ENCODE measurements around the gene TTC28. TPM values are rescaled to one million over a fixed set of nuclear protein-coding genes. Genes with fewer than 3 reads are reported as not detected.
A peak's percentile ranks its signal among the peaks of the same experiment; 100 is the strongest.

The TTC28 gene
- total RNA-seq, 4 donors from 2014 or later, result 49.8 to 99.7 (median 79.7) TPM

- Histone ChIP-seq H3K4me3 (replicated peaks in 1 of 3) (no peak overlapping the region), H3K27ac (no peak overlapping the region), H3K9me3 (no peaks in the 10 kb centered on the region), H3K36me3 (no peaks in the 10 kb centered on the region), H3K27me3 (no peaks in the 10 kb centered on the region), H3K4me1 (no peaks in the 10 kb centered on the region)
- 74 to 79% methylated on average over 2 of the region's 2 CpGs for WGBS, 2 donors
- no peak for DNase-seq
- TF ChIP-seq CTCF (IDR thresholded peaks at IDR 0.05), result no peak
- no peak for TF ChIP-seq POLR2A (IDR thresholded peaks at IDR 0.05)
- intact Hi-C loops (cut with DNase I), result no loop called here
Measured at GRCh38 chr22:28351476-28351875, 328.2 kb downstream of the TTC28 start.

GRCh38 chr22:28348613-28349609 is 330.7 kb downstream of the TTC28 start:
- Histone ChIP-seq H3K9me3 (no peaks in the 10 kb centered on the region), H3K4me1 (peaks cover 0 to 7% of the 10 kb centered on the region in 2 donors), H3K27me3 (no peaks in the 10 kb centered on the region), H3K36me3 (no peaks in the 10 kb centered on the region), H3K4me3 (replicated peaks in 1 of 3) (no peak overlapping the region), H3K27ac (no peak overlapping the region)
- intact Hi-C loops (cut with DNase I), result no loop called here
- TF ChIP-seq CTCF (IDR thresholded peaks at IDR 0.05) (no peak), POLR2A (IDR thresholded peaks at IDR 0.05) (no peak)
- WGBS, 2 donors, result 63 to 68% methylated on average over 5 of the region's 5 CpGs
- DNase-seq, result no peak

- WGBS, 2 donors, result 95 to 98% methylated on average over 2 of the region's 2 CpGs
- intact Hi-C loops (cut with DNase I), result no loop called here
- TF ChIP-seq POLR2A (IDR thresholded peaks at IDR 0.05), result no peak
- TF ChIP-seq CTCF (IDR thresholded peaks at IDR 0.05), result no peak
- H3K27me3 ChIP-seq, result no peaks in the 10 kb centered on the region
- H3K4me1 ChIP-seq, result peaks cover 0 to 7% of the 10 kb centered on the region in 2 donors
- no peaks in the 10 kb centered on the region for H3K9me3 ChIP-seq
- DNase-seq, result no peak
- no peak overlapping the region for H3K4me3 ChIP-seq (replicated peaks in 1 of 3)
- H3K27ac ChIP-seq, result no peak overlapping the region
- no peaks in the 10 kb centered on the region for H3K36me3 ChIP-seq
Measured at GRCh38 chr22:28346308-28346707, 333.3 kb downstream of the TTC28 start.

- DNase-seq, result peak; percentile 7 to 22
- H3K27me3 ChIP-seq, result no peaks in the 10 kb centered on the region
- no peaks in the 10 kb centered on the region for H3K9me3 ChIP-seq
- TF ChIP-seq POLR2A (IDR thresholded peaks at IDR 0.05) (no peak), CTCF (IDR thresholded peaks at IDR 0.05) (no peak)
- peaks cover 0 to 7% of the 10 kb centered on the region in 2 donors for H3K4me1 ChIP-seq
- intact Hi-C loops (cut with DNase I), result no loop called here
- 78 to 81% methylated on average over 7 of the region's 7 CpGs for WGBS, 2 donors
- H3K4me3 ChIP-seq (replicated peaks in 1 of 3), result no peak overlapping the region
- H3K27ac ChIP-seq, result no peak overlapping the region
- no peaks in the 10 kb centered on the region for H3K36me3 ChIP-seq
Measured at GRCh38 chr22:28344918-28345703, 334.5 kb downstream of the TTC28 start.

Measured in thyroid gland (tissue), 4 donors.